ENCODE measurements around the gene PLEKHA7.

Gene PLEKHA7

GRCh38 chr11:16777613-16777975 lies 236.6 kb downstream of the PLEKHA7 start:
- no peak for DNase-seq

GRCh38 chr11:16776711-16777612 lies 237.3 kb downstream of the PLEKHA7 start:
- peak in 6 of 51 donors; percentile 14 to 24 (median 20) for DNase-seq

GRCh38 chr11:16775614-16776283 lies 238.5 kb downstream of the PLEKHA7 start:
- no peak for DNase-seq

- no peak for DNase-seq
Observed at GRCh38 chr11:16774936-16775613, 239.1 kb downstream of the PLEKHA7 start.

GRCh38 chr11:16773981-16774935 lies 240.0 kb downstream of the PLEKHA7 start:
- no peak for DNase-seq

GRCh38 chr11:16772141-16772512 lies 242.1 kb downstream of the PLEKHA7 start:
- DNase-seq = no peak

- no peak for DNase-seq
Observed at GRCh38 chr11:16771350-16772140, 242.7 kb downstream of the PLEKHA7 start.

- DNase-seq = no peak
Observed at GRCh38 chr11:16770016-16770415, 244.2 kb downstream of the PLEKHA7 start.

- no peak for DNase-seq
Observed at GRCh38 chr11:16769386-16769785, 244.8 kb downstream of the PLEKHA7 start.

- no peak for DNase-seq
Observed at GRCh38 chr11:16767957-16768356, 246.3 kb downstream of the PLEKHA7 start.

GRCh38 chr11:16767137-16767536 lies 247.1 kb downstream of the PLEKHA7 start:
- no peak for DNase-seq

GRCh38 chr11:16764888-16765287 lies 249.3 kb downstream of the PLEKHA7 start:
- DNase-seq = no peak

GRCh38 chr11:16763746-16764145 lies 250.5 kb downstream of the PLEKHA7 start:
- DNase-seq = no peak

- no peak for DNase-seq
Observed at GRCh38 chr11:16759857-16760508, 254.2 kb downstream of the PLEKHA7 start.

- no peak for DNase-seq
Observed at GRCh38 chr11:16758382-16759024, 255.7 kb downstream of the PLEKHA7 start.

GRCh38 chr11:16750417-16750816 lies 263.8 kb downstream of the PLEKHA7 start:
- no peak for DNase-seq

GRCh38 chr11:16749666-16750065 lies 264.5 kb downstream of the PLEKHA7 start:
- DNase-seq = no peak

GRCh38 chr11:16749092-16749491 lies 265.1 kb downstream of the PLEKHA7 start:
- no peak for DNase-seq

GRCh38 chr11:16745950-16746605 lies 268.1 kb downstream of the PLEKHA7 start:
- DNase-seq = no peak

Measured in hypothalamus (tissue), 51 donors.